ENCODE measurements around the gene HCN1.

DNA sequence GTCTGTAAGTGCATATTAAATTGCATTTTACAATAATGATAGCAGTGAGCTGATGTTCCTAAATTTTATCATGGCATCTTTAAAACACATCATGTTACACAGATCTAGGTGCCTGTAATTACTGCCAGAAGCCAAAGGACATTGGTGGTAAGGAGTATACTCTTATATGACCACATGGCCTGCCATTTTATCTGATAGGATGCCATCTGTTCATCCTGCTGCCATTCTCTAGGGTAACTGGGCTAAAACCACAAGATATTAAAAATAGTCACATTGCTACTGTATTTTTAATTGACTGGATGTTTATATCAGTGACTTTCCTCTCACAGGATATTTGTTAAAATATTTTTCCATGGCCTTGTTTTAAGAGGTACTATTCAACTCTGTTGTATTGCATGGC, 53.1 kb downstream of the HCN1 start:
- TF ChIP-seq, protein P1, sequence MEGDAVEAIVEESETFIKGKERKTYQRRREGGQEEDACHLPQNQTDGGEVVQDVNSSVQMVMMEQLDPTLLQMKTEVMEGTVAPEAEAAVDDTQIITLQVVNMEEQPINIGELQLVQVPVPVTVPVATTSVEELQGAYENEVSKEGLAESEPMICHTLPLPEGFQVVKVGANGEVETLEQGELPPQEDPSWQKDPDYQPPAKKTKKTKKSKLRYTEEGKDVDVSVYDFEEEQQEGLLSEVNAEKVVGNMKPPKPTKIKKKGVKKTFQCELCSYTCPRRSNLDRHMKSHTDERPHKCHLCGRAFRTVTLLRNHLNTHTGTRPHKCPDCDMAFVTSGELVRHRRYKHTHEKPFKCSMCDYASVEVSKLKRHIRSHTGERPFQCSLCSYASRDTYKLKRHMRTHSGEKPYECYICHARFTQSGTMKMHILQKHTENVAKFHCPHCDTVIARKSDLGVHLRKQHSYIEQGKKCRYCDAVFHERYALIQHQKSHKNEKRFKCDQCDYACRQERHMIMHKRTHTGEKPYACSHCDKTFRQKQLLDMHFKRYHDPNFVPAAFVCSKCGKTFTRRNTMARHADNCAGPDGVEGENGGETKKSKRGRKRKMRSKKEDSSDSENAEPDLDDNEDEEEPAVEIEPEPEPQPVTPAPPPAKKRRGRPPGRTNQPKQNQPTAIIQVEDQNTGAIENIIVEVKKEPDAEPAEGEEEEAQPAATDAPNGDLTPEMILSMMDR (conservative IDR thresholded peaks at IDR 0.05; ENCODE audit: low read depth, low read length) = no peak
- TF ChIP-seq POLR2A (IDR thresholded peaks at IDR 0.05; ENCODE audit: low read depth, low read length) = no peak
- no peak for TF ChIP-seq RCOR1 (IDR thresholded peaks at IDR 0.05; ENCODE audit: insufficient replicate concordance, low read length)
- no peak for TF ChIP-seq RAD21 (IDR thresholded peaks at IDR 0.05; ENCODE audit: low read length)
- TF ChIP-seq FOS (IDR thresholded peaks at IDR 0.05; ENCODE audit: low read depth, low read length) = no peak
- TF ChIP-seq NFE2L2 (IDR thresholded peaks at IDR 0.05; ENCODE audit: low read depth, low read length) = no peak
- no peak for TF ChIP-seq MAFK (IDR thresholded peaks at IDR 0.05; ENCODE audit: low read depth, low read length)
- TF ChIP-seq CEBPB (IDR thresholded peaks at IDR 0.05; ENCODE audit: low read depth, low read length) = no peak
- TF ChIP-seq SMC3 (IDR thresholded peaks at IDR 0.05; ENCODE audit: low read depth, low read length) = no peak
- TF ChIP-seq, protein P2, sequence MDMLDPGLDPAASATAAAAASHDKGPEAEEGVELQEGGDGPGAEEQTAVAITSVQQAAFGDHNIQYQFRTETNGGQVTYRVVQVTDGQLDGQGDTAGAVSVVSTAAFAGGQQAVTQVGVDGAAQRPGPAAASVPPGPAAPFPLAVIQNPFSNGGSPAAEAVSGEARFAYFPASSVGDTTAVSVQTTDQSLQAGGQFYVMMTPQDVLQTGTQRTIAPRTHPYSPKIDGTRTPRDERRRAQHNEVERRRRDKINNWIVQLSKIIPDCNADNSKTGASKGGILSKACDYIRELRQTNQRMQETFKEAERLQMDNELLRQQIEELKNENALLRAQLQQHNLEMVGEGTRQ (IDR thresholded peaks at IDR 0.05; ENCODE audit: low read depth, low read length) = no peak
- no peak for TF ChIP-seq MXI1 (IDR thresholded peaks at IDR 0.05; ENCODE audit: borderline replicate concordance, low read depth, low read length)

Measured in IMR-90 (cell line).